Endothelial cell of umbilical vein (primary cell): Measurements from ENCODE around the gene IRF2BP2. TPM values are rescaled to one million over a fixed set of nuclear protein-coding genes. Genes with fewer than 3 reads are reported as not detected.
A peak's percentile ranks its signal among the peaks of the same experiment; 100 is the strongest.

Experiments used
- BruUV-seq: library from RNA; stranded (reverse); fragments of 400-500 nt; replicated peaks from 2 replicates; lab custom pipeline; 2021; lab: Mats Ljungman, UMichigan
- CTCF ChIA-PET: fragments of 300-600, 350-600 bp; sonication (Branson Sonifier 250); formaldehyde crosslinking; loops from one replicate; lab custom pipeline; 2021; ENCODE audit warnings: antibody characterized with exemption, inconsistent platforms; lab: Charles Lee
- POLR2A ChIA-PET: fragments of 300-600, 350-600 bp; sonication (Branson Sonifier 250); formaldehyde crosslinking; loops from one replicate; lab custom pipeline; 2021; ENCODE audit warnings: antibody characterized with exemption, inconsistent platforms; lab: Charles Lee
- DNase-seq: peaks from one replicate; pipeline ENCODE4 v3.0.0-alpha.2; 2011; ENCODE audit warnings: low read depth, low spot score
- FAIRE-seq: peaks from 2 replicates; lab custom pipeline; 2011; peaks lifted over from hg19 to GRCh38; lab: Jason Lieb, UNC
- H2AFZ ChIP-seq: 2 replicates; pipeline ENCODE4 v1.6.0; 2012; ENCODE audit warnings: low read depth, low read length, control low read depth, inconsistent platforms
- H3K27ac ChIP-seq: 2 replicates; pipeline ENCODE4 v1.5.1; 2011; ENCODE audit warnings: low read depth, mild to moderate bottlenecking, control low read depth, low read length, moderate library complexity; ENCODE audit not compliant: insufficient read depth
- H3K27me3 ChIP-seq, 2 experiments: 2 replicates each; pipeline versions ENCODE4 v1.6.0 to v1.6.1; 2011; ENCODE audit warnings: low read length in 2 of 2, mixed read lengths in 1 of 2; ENCODE audit not compliant: control insufficient read depth in 2 of 2, insufficient read depth in 2 of 2
- H3K36me3 ChIP-seq, 2 experiments: 2 replicates in 1 of 2; 3 replicates in 1 of 2; pipeline ENCODE4 v1.5.1; 2011; ENCODE audit warnings: low read length in 2 of 2, mild to moderate bottlenecking in 1 of 2, moderate library complexity in 1 of 2; ENCODE audit not compliant: control insufficient read depth in 2 of 2, insufficient read depth in 2 of 2; ENCODE audit errors: extremely low read depth in 1 of 2
- H3K4me1 ChIP-seq: 3 replicates; pipeline ENCODE4 v1.5.1; 2011; ENCODE audit warnings: mild to moderate bottlenecking, low read length; ENCODE audit not compliant: control insufficient read depth, insufficient read depth; ENCODE audit errors: extremely low read depth
- H3K4me2 ChIP-seq: 2 replicates; pipeline ENCODE4 v1.6.1; 2011; ENCODE audit warnings: low read length, control low read depth, mixed read lengths; ENCODE audit not compliant: insufficient read depth
- H3K4me3 ChIP-seq, 3 experiments: fragments of 200-600 bp in 1 of 3; sonication (generic), shearing (Covaris generic) in 1 of 3; replicated peaks in 1 of 3; 2 replicates each; pipeline ENCODE4 v1.5.1; 2011 to 2016; ENCODE audit warnings: control low read depth in 3 of 3, low read length in 3 of 3, mild to moderate bottlenecking in 2 of 3, inconsistent platforms in 1 of 3, low read depth in 1 of 3, moderate library complexity in 1 of 3; ENCODE audit not compliant: insufficient read depth in 1 of 3
- H3K79me2 ChIP-seq: 2 replicates; pipeline ENCODE4 v1.6.0; 2012; ENCODE audit warnings: low read length, inconsistent platforms; ENCODE audit not compliant: control insufficient read depth, insufficient read depth
- H3K9ac ChIP-seq: replicated peaks from 2 replicates; pipeline ENCODE3; 2011; ENCODE audit warnings: low read length, control low read depth; ENCODE audit not compliant: insufficient read depth; ENCODE audit errors: extremely low read depth
- H3K9me1 ChIP-seq: replicated peaks from 3 replicates; pipeline ENCODE4 v1.6.0; 2011; ENCODE audit warnings: mild to moderate bottlenecking, low read length; ENCODE audit not compliant: control insufficient read depth, insufficient read depth; ENCODE audit errors: extremely low read depth
- H3K9me3 ChIP-seq: replicated peaks from 2 replicates; pipeline ENCODE4 v1.5.1; 2012; ENCODE audit warnings: low read length, inconsistent platforms; ENCODE audit not compliant: control insufficient read depth, insufficient read depth
- H4K20me1 ChIP-seq: replicated peaks from 2 replicates; pipeline ENCODE3; 2011; ENCODE audit warnings: mild to moderate bottlenecking, low read length; ENCODE audit not compliant: control insufficient read depth, insufficient read depth; ENCODE audit errors: extremely low read depth
- CTCF ChIP-seq, 2 donors: IDR thresholded peaks; 1 replicate in 1 of 2; 2 replicates in 1 of 2; pipeline ENCODE4 v1.5.1; 2011; ENCODE audit warnings: low read length in 2 of 2, mild to moderate bottlenecking in 2 of 2, moderate library complexity in 2 of 2, control low read depth in 1 of 2, inconsistent platforms in 1 of 2, low read depth in 1 of 2; ENCODE audit not compliant: insufficient read depth in 1 of 2; ENCODE audit errors: extremely low read depth in 1 of 2
- GATA2 ChIP-seq: IDR thresholded peaks from 2 replicates; pipeline ENCODE4 v1.7.0; 2011; ENCODE audit warnings: low read depth, mild to moderate bottlenecking, moderate library complexity, mixed read lengths, low read length; ENCODE audit not compliant: insufficient read length, insufficient read depth
- MAX ChIP-seq: IDR thresholded peaks from 2 replicates; pipeline ENCODE4 v1.6.1; 2011; ENCODE audit not compliant: insufficient read depth, insufficient read length
- dilution Hi-C: fragments of 300-500 bp; cut with MboI; formaldehyde crosslinking; loops from one replicate; pipeline ENCODE4 v1.15.0; 2019; ENCODE audit warnings: low sequenced_read_pairs; ENCODE audit not compliant: extremely low pct_ligation_motif_present
- intact Hi-C: fragments of 100-400 bp; cut with micrococcal nuclease; formaldehyde crosslinking; loops from one replicate; pipeline ENCODE4 v1.10.0; 2022
- polyA plus RNA-seq, 4 experiments: library from polyadenylated mRNA; depleted of rRNA in 3 of 4; stranded (reverse) in 3 of 4; unstranded in 1 of 4; fragments of >200 nt; gene quantifications; 2 replicates each; pipeline versions ENCODE4 v1.2.1 to v1.2.3, GENCODE V29; 2011 to 2012; ENCODE audit warnings: missing spikeins in 1 of 4
- total RNA-seq: library from RNA; stranded (reverse); gene quantifications from 2 replicates; pipeline ENCODE4 v1.2.3, GENCODE V29; 2021

Gene IRF2BP2
- total and polyA plus RNA-seq, 2 donors (not counting 3 experiments of a cell fraction or from before 2014, with no cell fraction given): 66.6 to 109 TPM

- no peak overlapping the region for H3K9ac ChIP-seq
- H3K9me3 ChIP-seq: no peaks in the 10 kb centered on the region
- peaks cover 0 to 1% of the 10 kb centered on the region in 2 experiments for H3K27me3 ChIP-seq
- intact Hi-C loops (loop anchor here (1.0 kb wide), 1 partner anchor 81 kb away; no protein-coding TSS in a partner anchor), dilution Hi-C loops (no loop called here)
- H3K9me1 ChIP-seq: no peaks in the 10 kb centered on the region
- peak; percentile 43 for TF ChIP-seq GATA2
- no peak for TF ChIP-seq MAX
- no peak for TF ChIP-seq CTCF (IDR thresholded peaks at IDR 0.05; ENCODE audit: extremely low read depth in 1 of 2, insufficient read depth in 1 of 2, low read depth in 1 of 2, low read length in 2 of 2)
- H3K4me1 ChIP-seq: no peaks in the 10 kb centered on the region
- no peak overlapping the region for H3K27ac ChIP-seq
- no peaks in the 10 kb centered on the region for H3K79me2 ChIP-seq
- no peaks in the 10 kb centered on the region for H4K20me1 ChIP-seq
- DNase-seq: peak; percentile 14
- BruUV-seq: no TSS peak
- FAIRE-seq: peak; percentile 74
- H3K4me2 ChIP-seq: no peak overlapping the region
- no peak overlapping the region for H2AFZ ChIP-seq
- no peaks in the 10 kb centered on the region for H3K36me3 ChIP-seq
- POLR2A ChIA-PET: no interaction called here
- H3K4me3 ChIP-seq: no peak overlapping the region
- CTCF ChIA-PET: no interaction called here
These were observed 30.0 kb downstream of the IRF2BP2 start for GRCh38 chr1:234579967-234580366.

GRCh38 chr1:234578735-234579134 is 31.2 kb downstream of the IRF2BP2 start:
- Histone ChIP-seq H3K9me3 (no peaks in the 10 kb centered on the region), H4K20me1 (no peaks in the 10 kb centered on the region), H3K4me1 (no peaks in the 10 kb centered on the region), H3K9me1 (no peaks in the 10 kb centered on the region), H3K4me3 (no peak overlapping the region), H3K27me3 (peaks cover 0 to 1% of the 10 kb centered on the region in 2 experiments), H3K79me2 (no peaks in the 10 kb centered on the region), H3K27ac (no peak overlapping the region), H2AFZ (no peak overlapping the region), H3K4me2 (no peak overlapping the region), H3K36me3 (no peaks in the 10 kb centered on the region), H3K9ac (no peak overlapping the region)
- DNase-seq: no peak
- no peak for FAIRE-seq
- no peak for TF ChIP-seq MAX
- no peak for TF ChIP-seq CTCF (IDR thresholded peaks at IDR 0.05; ENCODE audit: extremely low read depth in 1 of 2, insufficient read depth in 1 of 2, low read depth in 1 of 2, low read length in 2 of 2)
- BruUV-seq: no TSS peak
- intact Hi-C loops (no loop called here), dilution Hi-C loops (no loop called here)
- POLR2A ChIA-PET: no interaction called here
- CTCF ChIA-PET: no interaction called here
